ENCODE data around the gene FCN1.
"Not testable (repeated sequence)": the region's sequence is repeated elsewhere in the genome, so short reads cannot be mapped to it uniquely, and the experiment has no call there.

Gene FCN1

DNA sequence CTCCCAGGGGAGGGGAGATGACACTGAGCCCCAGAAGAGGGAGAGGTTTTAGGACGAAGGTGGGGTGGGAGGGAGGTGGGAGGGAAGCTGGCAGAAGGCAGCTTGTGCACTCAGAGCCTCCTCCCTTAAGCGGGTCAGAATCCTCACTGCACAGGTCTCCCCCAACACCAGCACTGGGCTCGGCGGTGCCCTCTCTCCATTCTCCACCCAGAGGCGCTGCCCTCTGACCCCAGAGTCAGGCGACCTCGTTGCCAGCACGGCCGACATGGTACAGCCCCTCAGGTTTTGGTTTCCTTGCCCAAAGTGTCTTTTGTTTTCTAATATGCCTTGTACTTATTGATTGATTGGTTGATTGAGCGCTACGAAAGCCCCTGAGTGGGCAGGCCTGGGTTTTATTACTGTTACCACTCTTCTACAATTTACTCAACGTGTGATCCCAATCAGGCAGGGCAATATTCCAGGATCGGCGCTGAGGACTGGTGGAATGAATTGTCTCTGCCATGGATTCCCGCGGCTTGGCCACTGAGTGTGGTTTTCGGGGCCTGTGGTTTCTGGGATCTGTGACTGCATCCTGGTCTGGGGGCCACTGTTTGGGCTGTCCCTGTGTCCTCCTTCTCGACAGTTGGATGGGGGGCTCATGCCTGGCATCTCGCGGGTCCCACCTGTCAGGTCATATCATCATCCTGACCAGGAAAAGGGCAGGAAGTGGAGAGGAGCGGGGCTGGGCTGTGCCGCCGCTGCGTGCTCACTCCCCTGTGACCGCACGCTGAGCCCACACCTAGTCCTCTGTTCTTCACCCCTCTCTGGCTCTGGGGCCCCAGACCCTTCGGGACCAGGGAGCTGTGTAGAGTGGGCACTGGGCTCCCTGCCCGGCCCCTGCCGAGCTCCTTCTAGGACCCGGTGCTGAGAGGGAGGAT is 46.7 kb downstream of the FCN1 start:
- DNase-seq, result no peak

DNA sequence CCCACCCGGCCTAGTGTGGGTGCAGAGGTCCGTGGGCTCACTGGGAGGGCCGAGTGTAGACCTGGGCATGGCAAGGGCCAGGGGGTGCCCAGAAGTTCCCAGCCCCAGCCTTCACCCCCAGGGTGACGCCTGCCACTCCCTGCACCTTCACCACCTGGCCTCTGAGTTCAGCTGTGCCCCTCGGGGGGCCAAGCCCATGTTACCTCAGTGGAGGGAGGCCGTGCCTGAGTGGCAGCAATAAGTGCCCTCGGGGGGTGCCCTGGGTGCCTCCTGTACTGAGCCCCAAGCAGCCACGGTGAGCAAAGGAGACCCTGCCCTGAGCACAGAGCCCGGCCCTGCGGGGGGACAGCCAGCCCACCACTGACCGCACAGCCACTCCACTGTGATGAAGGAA is 47.4 kb downstream of the FCN1 start:
- DNase-seq, result no peak

DNA sequence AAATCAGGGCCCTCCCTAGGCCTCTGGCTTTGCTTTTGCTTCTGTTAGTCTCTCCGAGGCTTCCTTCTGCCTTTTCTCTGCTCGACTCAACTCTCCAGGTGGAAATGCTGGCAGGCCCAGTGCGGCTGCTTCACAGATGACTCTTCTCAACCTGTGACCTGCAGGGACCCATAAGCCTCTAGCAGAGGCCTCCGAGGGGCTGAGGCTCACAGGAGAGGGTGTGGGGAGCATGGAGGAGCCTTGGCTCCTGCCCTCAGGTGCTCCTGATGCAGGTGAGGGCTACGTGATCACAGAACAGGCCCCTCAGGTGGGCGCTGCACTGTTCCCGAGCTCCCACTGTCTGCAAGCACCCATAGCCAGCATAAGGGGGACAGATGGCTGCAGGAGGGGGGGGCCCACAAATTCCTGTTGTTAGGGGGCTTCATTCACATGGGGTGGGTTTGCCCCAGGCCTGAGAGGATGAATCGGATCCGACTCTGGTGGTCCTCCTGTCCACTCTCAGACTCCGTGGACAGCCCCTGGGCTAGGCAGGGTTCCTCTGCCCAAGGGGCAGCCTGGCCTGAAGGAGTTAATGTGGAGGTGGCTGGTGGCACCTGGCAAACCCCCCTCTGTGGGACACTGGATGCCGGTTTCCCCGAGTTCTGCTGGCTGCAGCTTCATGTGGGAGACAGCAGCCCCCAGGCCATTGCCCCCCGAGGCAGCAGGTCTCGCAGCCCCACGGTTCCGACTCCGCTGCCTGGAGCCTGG is 48.0 kb downstream of the FCN1 start:
- no peak for DNase-seq

DNA sequence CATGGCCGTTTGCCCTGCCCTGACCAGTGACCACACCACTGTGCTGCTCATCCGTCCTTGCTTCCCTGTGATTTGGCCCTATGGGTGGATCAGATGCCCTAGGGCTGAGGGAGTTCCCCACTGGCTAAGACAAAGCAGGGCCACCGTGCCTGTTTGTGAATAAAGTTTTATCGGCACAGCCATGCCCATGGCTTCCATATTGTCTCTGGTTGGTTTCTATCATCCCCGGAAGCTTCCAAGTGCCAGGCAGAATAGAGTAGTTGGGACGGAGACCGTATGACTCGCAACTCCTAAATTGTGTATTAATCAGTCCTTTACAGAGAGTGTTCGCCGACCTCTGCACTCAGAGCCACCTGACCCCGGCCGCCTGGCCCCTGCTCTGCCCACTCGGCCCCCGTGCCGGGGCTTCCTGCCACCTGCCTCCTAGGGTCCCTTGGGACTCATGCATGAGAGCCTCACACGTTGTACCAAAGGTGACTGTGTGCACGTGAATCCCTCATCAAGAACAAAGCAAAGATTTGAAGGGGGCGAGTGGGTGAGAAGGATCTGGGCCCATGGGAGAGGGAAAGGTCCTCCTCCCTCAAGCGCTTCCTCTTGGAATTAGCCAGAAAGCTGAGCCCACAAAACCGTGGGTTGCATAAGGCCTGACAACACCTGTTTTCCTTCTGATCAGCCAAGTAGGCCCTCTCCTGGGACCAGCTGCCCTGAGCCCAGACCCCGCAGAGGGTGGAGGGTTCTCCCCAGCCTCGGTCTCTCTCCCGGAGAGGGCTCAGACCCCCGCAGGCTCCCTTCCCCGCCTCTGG is 48.8 kb downstream of the FCN1 start:
- DNase-seq, result no peak

GRCh38 chr9:134867917-134868750 is 49.6 kb downstream of the FCN1 start:
- DNase-seq, result no peak

DNA sequence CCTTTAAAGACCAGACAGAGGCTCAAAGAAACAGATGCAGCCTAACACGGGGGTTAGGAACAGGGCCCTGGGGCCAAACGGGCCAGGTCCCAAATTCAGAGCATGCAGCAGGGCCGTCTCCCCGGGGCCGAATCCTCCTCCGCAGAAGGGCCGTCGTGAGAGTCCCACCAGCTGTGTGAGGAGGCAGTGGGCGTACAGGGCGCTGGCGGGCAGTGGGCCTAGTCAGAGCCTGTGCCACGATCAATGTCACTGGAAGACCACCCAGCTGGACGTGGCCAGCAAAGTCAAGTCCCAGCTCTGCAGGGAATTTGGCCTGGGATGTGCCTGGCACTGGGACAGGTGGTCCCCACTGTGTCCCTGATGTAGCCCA is 52.9 kb downstream of the FCN1 start:
- DNase-seq, result no peak

GRCh38 chr9:134863941-134864820 is 53.5 kb downstream of the FCN1 start:
- no peak for DNase-seq

DNA sequence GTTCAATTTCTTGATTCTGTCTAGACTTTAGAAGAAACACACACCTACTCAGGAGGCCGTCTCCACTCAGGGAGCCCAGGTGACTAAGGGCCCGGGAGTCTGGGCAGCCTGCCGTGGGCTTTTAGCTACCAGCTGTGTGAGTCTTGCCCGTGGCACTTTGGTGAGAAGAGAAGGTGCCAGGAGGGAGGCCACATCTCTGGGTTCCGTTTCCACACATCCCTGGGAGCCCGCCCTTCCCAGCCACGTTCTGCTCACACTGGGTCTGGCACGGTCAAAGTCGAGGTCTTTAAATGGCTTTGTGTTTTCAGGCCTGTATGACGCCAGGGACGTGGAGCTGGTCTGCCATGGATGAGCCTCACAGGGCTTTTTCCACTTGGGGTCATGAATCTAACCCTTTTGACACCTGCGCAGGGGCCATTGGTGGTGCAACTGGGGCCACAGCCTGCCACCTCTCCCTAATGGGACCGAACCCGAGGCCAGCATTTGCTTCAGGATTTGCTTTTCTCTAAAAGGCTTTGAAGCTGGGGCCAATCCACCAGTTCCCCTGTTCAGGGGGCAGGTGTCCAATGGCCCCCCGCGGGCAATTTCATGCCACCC is 54.3 kb downstream of the FCN1 start:
- no peak for DNase-seq

- DNase-seq, result no peak
Observed at GRCh38 chr9:134861595-134862334, 55.9 kb downstream of the FCN1 start.

DNA sequence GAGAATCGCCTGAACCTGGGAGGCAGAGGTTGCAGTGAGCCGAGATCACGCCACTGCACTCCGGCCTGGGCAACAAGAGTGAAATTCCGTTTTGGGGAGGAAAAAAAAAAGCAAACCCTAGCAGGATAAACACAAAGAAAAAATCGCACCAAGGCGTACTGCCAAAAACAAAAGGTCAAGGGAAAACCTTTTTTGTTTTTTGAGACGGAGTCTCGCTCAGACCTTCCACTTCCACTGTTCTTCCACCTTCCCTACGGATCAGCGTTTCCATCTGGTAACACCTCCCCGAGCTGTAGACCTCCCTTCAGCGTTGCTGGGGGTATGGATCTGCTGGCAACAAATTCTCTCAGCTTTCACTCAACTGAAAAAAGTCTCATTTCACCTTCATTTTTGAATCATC is 57.2 kb downstream of the FCN1 start:
- DNase-seq, result no peak

DNA sequence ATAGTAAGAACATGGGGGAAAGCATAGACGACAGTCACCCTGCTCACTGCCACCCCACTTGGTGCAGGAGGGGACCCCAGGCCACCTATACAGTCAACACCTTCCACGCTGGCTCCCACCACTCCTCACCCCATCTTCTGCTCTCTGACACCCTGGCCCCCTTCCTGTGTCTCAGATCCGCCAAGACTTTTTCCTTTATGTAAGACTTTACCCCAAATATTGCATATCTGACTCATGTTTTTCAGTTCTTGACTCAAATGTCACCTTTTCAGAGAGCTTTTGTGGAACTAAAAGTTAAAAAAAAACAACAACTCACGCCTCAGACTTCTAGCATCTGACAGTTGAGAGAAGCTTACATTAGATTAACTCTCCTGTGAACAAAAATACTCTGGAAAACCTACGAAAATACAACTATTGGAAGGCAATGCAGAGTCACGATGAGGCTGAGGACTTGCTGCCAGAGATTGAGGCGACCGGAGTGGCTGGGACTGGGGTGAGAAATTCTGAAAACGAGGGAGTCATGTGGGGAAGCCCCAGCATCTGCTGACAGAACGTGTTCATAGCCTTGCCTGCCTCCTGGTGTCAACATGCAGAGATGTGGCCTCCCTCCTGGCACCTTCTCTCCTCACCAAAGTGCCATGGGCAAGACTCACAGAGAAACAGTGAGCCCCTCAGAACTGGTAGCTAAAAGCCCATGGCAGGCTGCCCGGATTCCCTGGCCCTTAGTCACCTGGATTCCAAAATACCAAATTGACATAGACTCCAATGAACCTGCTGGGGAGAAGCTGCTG is 59.5 kb downstream of the FCN1 start:
- no peak for DNase-seq

- DNase-seq, result not testable (repeated sequence)
Observed at GRCh38 chr9:134857451-134857850, 60.3 kb downstream of the FCN1 start.

GRCh38 chr9:134855900-134856377 is 61.8 kb downstream of the FCN1 start:
- no peak for DNase-seq

Data from CD4-positive, alpha-beta T cell treated with Interleukin-21 for 1 hour (primary cell).